HepG2 (cell line): ENCODE data around the gene TUBA4A. TPM values are rescaled to one million over a fixed set of nuclear protein-coding genes. Genes with fewer than 3 reads are reported as not detected.

Source experiments
- ATAC-seq: fragments of 200-7000 bp; cut with Tn5 transposase; 3 replicates; pipeline ENCODE4 v1.9.1; 2020; ENCODE audit warnings: mild to moderate bottlenecking, moderate library complexity
- BruUV-seq: library from RNA; stranded (reverse); fragments of 400-500 nt; replicated peaks from 2 replicates; lab custom pipeline; 2021; lab: Mats Ljungman, UMichigan
- CTCF ChIA-PET: fragments of 300-600 bp; formaldehyde crosslinking; extraction: SDS; loops from one replicate; lab custom pipeline; 2021; ENCODE audit warnings: low total read pairs, inconsistent platforms, low intra/inter-chr PET ratio; lab: Yijun Ruan, JAX
- POLR2A ChIA-PET: fragments of 350-600 bp; sonication (Branson Sonifier 250); formaldehyde crosslinking; loops from one replicate; lab custom pipeline; 2020; ENCODE audit warnings: antibody characterized with exemption, inconsistent platforms; lab: Yijun Ruan, JAX
- DNase-seq: peaks from one replicate; pipeline ENCODE4 v3.0.0-alpha.2; 2015; ENCODE audit warnings: low spot score
- FAIRE-seq: peaks from 3 replicates; lab custom pipeline; 2011; peaks lifted over from hg19 to GRCh38; lab: Jason Lieb, UNC
- H2AFZ ChIP-seq: one replicate; pipeline ENCODE4 v1.6.1; 2011; ENCODE audit warnings: low read length, inconsistent platforms
- H3K27ac ChIP-seq: fragments of 300-600 bp; 3 replicates; pipeline ENCODE4 v1.8.0; 2011; ENCODE audit warnings: mixed run types, mild to moderate bottlenecking, mixed read lengths, low read length, inconsistent platforms; ENCODE audit not compliant: insufficient read depth; ENCODE audit errors: extremely low read length
- H3K27me3 ChIP-seq, 2 experiments: fragments of 200-600 bp in 1 of 2; 2 replicates in 1 of 2; 3 replicates in 1 of 2; pipeline versions ENCODE4 v1.6.0 to v1.8.0; 2011; ENCODE audit warnings: low read length in 2 of 2, mild to moderate bottlenecking in 2 of 2, moderate library complexity in 2 of 2, inconsistent platforms in 1 of 2; ENCODE audit not compliant: insufficient read depth in 2 of 2, control insufficient read depth in 1 of 2
- H3K36me3 ChIP-seq, 2 experiments: fragments of 200-600 bp in 1 of 2; replicated peaks in 1 of 2; 2 replicates in 1 of 2; 3 replicates in 1 of 2; pipeline versions ENCODE4 v1.5.1 to v1.8.0; 2011; ENCODE audit warnings: low read length in 2 of 2, inconsistent platforms in 1 of 2; ENCODE audit not compliant: insufficient read depth in 2 of 2, control insufficient read depth in 1 of 2
- H3K4me1 ChIP-seq: 2 replicates; pipeline ENCODE4 v1.5.1; 2012; ENCODE audit warnings: low read length, inconsistent platforms; ENCODE audit not compliant: insufficient read depth
- H3K4me2 ChIP-seq: 2 replicates; pipeline ENCODE4 v1.6.0; 2011; ENCODE audit warnings: low read depth, low read length, inconsistent platforms
- H3K4me3 ChIP-seq, 3 experiments: fragments of 200-600 bp in 1 of 3; sonication (generic), shearing (Covaris generic) in 1 of 3; replicated peaks in 1 of 3; 2 replicates each; pipeline ENCODE4 v1.5.1; 2011 to 2016; ENCODE audit warnings: low read length in 3 of 3, inconsistent platforms in 2 of 3, low read depth in 2 of 3, mild to moderate bottlenecking in 2 of 3, control low read depth in 1 of 3, mixed read lengths in 1 of 3; ENCODE audit not compliant: insufficient read depth in 1 of 3
- H3K79me2 ChIP-seq: one replicate; pipeline ENCODE4 v1.6.1; 2011; ENCODE audit warnings: low read length, inconsistent platforms; ENCODE audit not compliant: insufficient read depth
- H3K9ac ChIP-seq: 2 replicates; pipeline ENCODE4 v1.6.0; 2011; ENCODE audit warnings: mild to moderate bottlenecking, low read depth, low read length, inconsistent platforms; ENCODE audit not compliant: insufficient read depth
- H3K9me3 ChIP-seq: 2 replicates; pipeline ENCODE4 v1.5.1; 2012; ENCODE audit warnings: mild to moderate bottlenecking, low read length
- H4K20me1 ChIP-seq: 2 replicates; pipeline ENCODE4 v1.6.0; 2011; ENCODE audit warnings: inconsistent platforms, mild to moderate bottlenecking, low read length, moderate library complexity; ENCODE audit not compliant: insufficient read depth
- ESRRA ChIP-seq: sonication (generic); formaldehyde crosslinking; IDR thresholded peaks from 2 replicates; pipeline ENCODE4 v1.5.1; 2020; ENCODE audit warnings: mild to moderate bottlenecking, low read depth, missing genetic modification reagents
- GLI4 ChIP-seq: sonication (generic); formaldehyde crosslinking; IDR thresholded peaks from 2 replicates; pipeline ENCODE4 v1.5.1; 2020; ENCODE audit warnings: missing genetic modification reagents, mild to moderate bottlenecking, moderate library complexity, borderline replicate concordance
- KMT2A ChIP-seq: sonication (generic); formaldehyde crosslinking; IDR thresholded peaks from 2 replicates; pipeline ENCODE4 v1.4.0; 2020; ENCODE audit warnings: missing genetic modification reagents
- MLX ChIP-seq: IDR thresholded peaks from 2 replicates; pipeline ENCODE4 v1.6.1; 2016
- RORA ChIP-seq: sonication (generic); formaldehyde crosslinking; IDR thresholded peaks from 2 replicates; pipeline ENCODE4 v1.5.0; 2020; ENCODE audit warnings: mild to moderate bottlenecking, missing genetic modification reagents, moderate library complexity
- ZFP37 ChIP-seq: sonication (generic); formaldehyde crosslinking; IDR thresholded peaks from 2 replicates; pipeline ENCODE4 v1.4.0; 2020; ENCODE audit warnings: missing genetic modification reagents, borderline replicate concordance
- ZIK1 ChIP-seq: sonication (generic); formaldehyde crosslinking; IDR thresholded peaks from 2 replicates; pipeline ENCODE4 v1.5.0; 2020; ENCODE audit warnings: mild to moderate bottlenecking, low read depth, missing genetic modification reagents, borderline replicate concordance
- ZNF501 ChIP-seq: sonication (generic); formaldehyde crosslinking; IDR thresholded peaks from 2 replicates; pipeline ENCODE4 v1.5.1; 2020; ENCODE audit warnings: mild to moderate bottlenecking, moderate library complexity, missing genetic modification reagents
- ZNF550 ChIP-seq: sonication (generic); formaldehyde crosslinking; IDR thresholded peaks from 2 replicates; pipeline ENCODE4 v1.4.0; 2020; ENCODE audit warnings: mild to moderate bottlenecking, missing genetic modification reagents, borderline replicate concordance
- ZNF768 ChIP-seq: sonication (generic); formaldehyde crosslinking; IDR thresholded peaks from 2 replicates; pipeline ENCODE4 v1.4.0; 2020; ENCODE audit warnings: missing genetic modification reagents
- ZNF792 ChIP-seq: IDR thresholded peaks from 2 replicates; pipeline ENCODE4 v1.6.1; 2016
- ZSCAN9 ChIP-seq: IDR thresholded peaks from 2 replicates; pipeline ENCODE4 v1.6.1; 2016; ENCODE audit warnings: borderline replicate concordance
- WGBS: methylation state at CpG from one replicate; pipeline ENCODE4 v1.1.6; 2017; ENCODE audit warnings: low lambda C conversion rate; 5-methylcytosine and 5-hydroxymethylcytosine counted together
- in situ Hi-C: cut with HindIII; loops from 2 replicates; pipeline ENCODE4 v1.10.0; 2017; ENCODE audit warnings: low pct_unique_long_range_greater_than_20kb; ENCODE audit not compliant: extremely low pct_ligation_motif_present
- intact Hi-C: fragments of 100-400 bp; cut with micrococcal nuclease; formaldehyde crosslinking; loops from one replicate; pipeline ENCODE4 v1.10.0; 2022; ENCODE audit not compliant: unreplicated experiment
- polyA plus RNA-seq, 8 experiments: library from polyadenylated mRNA; depleted of rRNA in 3 of 8; stranded (reverse) in 7 of 8; unstranded in 1 of 8; fragments of >200 nt; fragmentation: Illumina TruSeq in 4 of 8; extraction: Trizol in 4 of 8; gene quantifications; 2 replicates each; pipeline versions ENCODE4 v1.2.1 to v1.2.3, GENCODE V29; 2011 to 2016; ENCODE audit warnings: low read depth in 4 of 8, missing spikeins in 1 of 8, mixed read lengths in 1 of 8; ENCODE audit not compliant: insufficient read depth in 1 of 8
- total RNA-seq, 5 experiments: library from RNA; depleted of rRNA; stranded (reverse); fragments of >200 nt; fragmentation: Illumina TruSeq; extraction: Trizol; gene quantifications; 2 replicates each; pipeline ENCODE4 v1.2.3, GENCODE V29; 2016; ENCODE audit warnings: low read depth in 1 of 5

TUBA4A gene
- total and polyA plus RNA-seq, 2 of the 13 experiments (the other 11 are each of a cell fraction or from before 2014, with no cell fraction given): 1.3 to 12.7 TPM

GRCh38 chr2:219298759-219299371 is 45.1 kb upstream of the TUBA4A start (continued):
- TF ChIP-seq ZNF550 (CRISPR knock-in tag) (no peak), ZNF501 (CRISPR knock-in tag) (peak; percentile 87), ESRRA (0 out of 2 replicates have a peak, but pooled peaks have one; percentile 22)

- ATAC-seq (peak; percentile 11; the same call in 2 of the 3 replicates), FAIRE-seq (no peak), DNase-seq (no peak)
- CTCF ChIA-PET: interaction anchor here (1.3 to 2.9 kb wide), 4 partner anchors 20 to 143 kb away, joined by 5 to 28 read pairs (median 15); partner anchors contain the start of genes DNAJB2 and NHEJ1
- Histone ChIP-seq H3K27ac (no peak overlapping the region), H3K27me3 (peaks cover 12 to 83% of the 10 kb centered on the region in 2 experiments), H3K9me3 (no peaks in the 10 kb centered on the region), H3K4me2 (no peak overlapping the region), H3K4me1 (peaks cover 42% of the 10 kb centered on the region), H4K20me1 (no peaks in the 10 kb centered on the region; the same call in 1 of the 2 replicates), H3K4me3 (no peak overlapping the region), H3K79me2 (no peaks in the 10 kb centered on the region), H3K36me3 (no peaks in the 10 kb centered on the region), H3K9ac (no peak overlapping the region), H2AFZ (no peak overlapping the region)
- POLR2A ChIA-PET: interaction anchor here (1.4 kb wide), 1 partner anchor 49 kb away, joined by 3 read pairs; no protein-coding TSS in a partner anchor
- WGBS: 56% methylated on average over 14 of the region's 14 CpGs
- no TSS peak for BruUV-seq
- in situ Hi-C loops (loop anchor here (5.0 kb wide), 1 partner anchor 126 kb away; the partner anchor contains the start of gene SLC23A3), intact Hi-C loops (loop anchor here (1.0 to 10.0 kb wide), 4 partner anchors 121 to 241 kb away; partner anchors contain the start of gene CNPPD1)
- TF ChIP-seq ZSCAN9 (CRISPR knock-in tag) (no peak), KMT2A (CRISPR knock-in tag) (no peak), ZNF792 (CRISPR knock-in tag) (no peak), MLX (CRISPR knock-in tag) (no peak), ZIK1 (CRISPR knock-in tag) (no peak), ZFP37 (CRISPR knock-in tag) (0 out of 2 replicates have a peak, but pooled peaks have one; percentile 2), RORA (CRISPR knock-in tag) (no peak), GLI4 (CRISPR knock-in tag) (no peak), ZNF768 (CRISPR knock-in tag) (0 out of 2 replicates have a peak, but pooled peaks have one; percentile 13)
Observed at GRCh38 chr2:219297766-219298456, 44.2 kb upstream of the TUBA4A start.
